ENCODE measurements around the gene SPEF1. TPM values are rescaled to one million over a fixed set of nuclear protein-coding genes. Genes with fewer than 3 reads are reported as not detected.
A peak's percentile ranks its signal among the peaks of the same experiment; 100 is the strongest.

SPEF1 gene
- total and polyA plus RNA-seq, 2 experiments from 2014 or later = 0.63 TPM; not detected in 1

- H3K79me2 ChIP-seq = peaks cover 22% of the 10 kb centered on the region
- DNase-seq (ENCODE audit: low spot score) = no peak
- peaks cover 33% of the 10 kb centered on the region for H3K4me1 ChIP-seq (ENCODE audit: insufficient read depth)
- H2AFZ ChIP-seq = no peak overlapping the region
- no peaks in the 10 kb centered on the region for H3K9me3 ChIP-seq (ENCODE audit: low read depth)
- no peaks in the 10 kb centered on the region for H3K9me2 ChIP-seq (replicated peaks; ENCODE audit: insufficient read depth)
- H3K4me3 ChIP-seq = no peak overlapping the region
- H3K36me3 ChIP-seq (replicated peaks; ENCODE audit: insufficient read depth, low read depth) = no peaks in the 10 kb centered on the region
- H3K27me3 ChIP-seq = no peaks in the 10 kb centered on the region
- peak overlapping the region; percentile 19 for H3K27ac ChIP-seq
- TF ChIP-seq CTCF (IDR thresholded peaks at IDR 0.05; ENCODE audit: poor library complexity) (no peak), EZH2phosphoT487 (IDR thresholded peaks at IDR 0.05; ENCODE audit: low read depth, severe bottlenecking, unreplicated experiment) (no peak), EZH2 (IDR thresholded peaks at IDR 0.05; ENCODE audit: borderline replicate concordance) (no peak)
- WGBS (ENCODE audit: low lambda C conversion rate, missing lambda C conversion rate) = 89% methylated on average over 18 of the region's 18 CpGs
- no peaks in the 10 kb centered on the region for H4K20me1 ChIP-seq (ENCODE audit: insufficient read depth, poor library complexity, severe bottlenecking)
- no peak overlapping the region for H3K4me2 ChIP-seq
Observed at GRCh38 chr20:3800256-3800877, 19.1 kb upstream of the SPEF1 start.

DNA sequence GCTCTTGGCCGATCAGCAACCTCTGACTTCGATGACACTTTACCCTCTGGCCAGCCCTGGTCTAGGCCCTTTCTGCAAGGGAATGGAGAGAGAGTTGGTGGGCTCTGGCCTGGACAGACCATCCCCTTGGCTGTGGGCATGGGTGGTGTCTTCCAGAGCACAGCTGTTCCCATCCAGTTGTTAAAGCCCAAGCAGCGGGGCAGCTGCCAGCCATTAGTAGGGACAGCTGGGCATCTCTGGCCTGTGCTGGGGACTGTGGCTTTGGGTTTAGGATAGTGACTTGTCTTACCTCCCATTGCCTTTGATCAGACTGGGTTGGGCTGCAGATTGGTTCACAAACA lies 17.6 kb upstream of the SPEF1 start:
- DNase-seq (ENCODE audit: low spot score) = no peak
- Histone ChIP-seq H3K9me3 (ENCODE audit: low read depth) (no peaks in the 10 kb centered on the region), H3K36me3 (replicated peaks; ENCODE audit: insufficient read depth, low read depth) (no peaks in the 10 kb centered on the region), H4K20me1 (ENCODE audit: insufficient read depth, poor library complexity, severe bottlenecking) (no peaks in the 10 kb centered on the region), H2AFZ (no peak overlapping the region), H3K27ac (peak overlapping the region; percentile 79), H3K4me3 (no peak overlapping the region), H3K27me3 (no peaks in the 10 kb centered on the region), H3K4me2 (peak overlapping the region; percentile 46), H3K79me2 (peaks cover 22% of the 10 kb centered on the region), H3K4me1 (ENCODE audit: insufficient read depth) (peaks cover 33% of the 10 kb centered on the region), H3K9me2 (replicated peaks; ENCODE audit: insufficient read depth) (no peaks in the 10 kb centered on the region)
- 95% methylated on average over 3 of the region's 3 CpGs for WGBS (ENCODE audit: low lambda C conversion rate, missing lambda C conversion rate)
- no peak for TF ChIP-seq EZH2phosphoT487 (IDR thresholded peaks at IDR 0.05; ENCODE audit: low read depth, severe bottlenecking, unreplicated experiment)
- no peak for TF ChIP-seq EZH2 (IDR thresholded peaks at IDR 0.05; ENCODE audit: borderline replicate concordance)
- TF ChIP-seq CTCF (IDR thresholded peaks at IDR 0.05; ENCODE audit: poor library complexity) = no peak

- Histone ChIP-seq H3K9me3 (ENCODE audit: low read depth) (no peaks in the 10 kb centered on the region), H3K9me2 (replicated peaks; ENCODE audit: insufficient read depth) (no peaks in the 10 kb centered on the region), H3K79me2 (peaks cover 22% of the 10 kb centered on the region), H3K27me3 (no peaks in the 10 kb centered on the region), H3K4me3 (no peak overlapping the region), H4K20me1 (ENCODE audit: insufficient read depth, poor library complexity, severe bottlenecking) (no peaks in the 10 kb centered on the region), H2AFZ (no peak overlapping the region), H3K4me2 (peak overlapping the region; percentile 90), H3K36me3 (replicated peaks; ENCODE audit: insufficient read depth, low read depth) (no peaks in the 10 kb centered on the region), H3K4me1 (ENCODE audit: insufficient read depth) (peaks cover 33% of the 10 kb centered on the region), H3K27ac (peak overlapping the region; percentile 79)
- no peak for DNase-seq (ENCODE audit: low spot score)
- TF ChIP-seq EZH2 (IDR thresholded peaks at IDR 0.05; ENCODE audit: borderline replicate concordance) = no peak
- 91% methylated on average over 5 of the region's 5 CpGs for WGBS (ENCODE audit: low lambda C conversion rate, missing lambda C conversion rate)
Observed at GRCh38 chr20:3798373-3798768, 17.1 kb upstream of the SPEF1 start.

- TF ChIP-seq EZH2phosphoT487 (IDR thresholded peaks at IDR 0.05; ENCODE audit: low read depth, severe bottlenecking, unreplicated experiment) (no peak), EZH2 (IDR thresholded peaks at IDR 0.05; ENCODE audit: borderline replicate concordance) (no peak), CTCF (IDR thresholded peaks at IDR 0.05; ENCODE audit: poor library complexity) (no peak)
- peak overlapping the region; percentile 90 for H3K4me2 ChIP-seq
- no peaks in the 10 kb centered on the region for H4K20me1 ChIP-seq (ENCODE audit: insufficient read depth, poor library complexity, severe bottlenecking)
- no peak for DNase-seq (ENCODE audit: low spot score)
- peak overlapping the region; percentile 79 for H3K27ac ChIP-seq
- no peaks in the 10 kb centered on the region for H3K27me3 ChIP-seq
- peaks cover 33% of the 10 kb centered on the region for H3K4me1 ChIP-seq (ENCODE audit: insufficient read depth)
- H3K9me3 ChIP-seq (ENCODE audit: low read depth) = no peaks in the 10 kb centered on the region
- H3K9me2 ChIP-seq (replicated peaks; ENCODE audit: insufficient read depth) = no peaks in the 10 kb centered on the region
- H3K36me3 ChIP-seq (replicated peaks; ENCODE audit: insufficient read depth, low read depth) = no peaks in the 10 kb centered on the region
- 70% methylated on average over 19 of the region's 19 CpGs for WGBS (ENCODE audit: low lambda C conversion rate, missing lambda C conversion rate)
- no peak overlapping the region for H3K4me3 ChIP-seq
- H2AFZ ChIP-seq = no peak overlapping the region
- H3K79me2 ChIP-seq = peaks cover 22% of the 10 kb centered on the region
Observed at GRCh38 chr20:3797592-3798372, 16.5 kb upstream of the SPEF1 start.
